HCT116 (cell line): ENCODE measurements around the gene TFPI2.

Experiments used
- ATF3 ChIP-seq: IDR thresholded peaks from 2 replicates; pipeline ENCODE4 v1.6.1; 2012
- CTCF ChIP-seq, 3 experiments: fragments of 200-600 bp in 1 of 3; sonication (generic) in 1 of 3; IDR thresholded peaks in 2 of 3; conservative IDR thresholded peaks in 1 of 3; 2 replicates each; pipeline ENCODE4 v1.5.1; 2012 to 2017; ENCODE audit warnings: low read depth in 2 of 3, low read length in 2 of 3, antibody characterized with exemption in 1 of 3, borderline replicate concordance in 1 of 3, control low read depth in 1 of 3, mild to moderate bottlenecking in 1 of 3, mixed read lengths in 1 of 3, mixed run types in 1 of 3, moderate library complexity in 1 of 3; ENCODE audit not compliant: insufficient read depth in 1 of 3
- ELF1 ChIP-seq: IDR thresholded peaks from 2 replicates; pipeline ENCODE4 v1.6.1; 2012; ENCODE audit warnings: low read depth, borderline replicate concordance
- EZH2 ChIP-seq: fragments of 200-600 bp; sonication (generic); IDR thresholded peaks from 2 replicates; pipeline ENCODE4 v1.6.1; 2017; ENCODE audit warnings: antibody characterized with exemption, mixed run types
- JUND ChIP-seq: IDR thresholded peaks from 2 replicates; pipeline ENCODE4 v1.6.1; 2012
- POLR2A ChIP-seq: IDR thresholded peaks from 2 replicates; pipeline ENCODE4 v1.7.0; 2011; ENCODE audit warnings: borderline replicate concordance; ENCODE audit not compliant: insufficient read depth, insufficient read length; ENCODE audit errors: extremely low read depth
- POLR2AphosphoS5 ChIP-seq: IDR thresholded peaks from 2 replicates; pipeline ENCODE4 v1.6.1; 2011; ENCODE audit warnings: mild to moderate bottlenecking, low read depth, low read length, moderate library complexity
- RAD21 ChIP-seq: IDR thresholded peaks from 2 replicates; pipeline ENCODE4 v1.6.1; 2012; ENCODE audit warnings: low read depth, mild to moderate bottlenecking
- SIN3A ChIP-seq: IDR thresholded peaks from 2 replicates; pipeline ENCODE4 v1.6.1; 2012; ENCODE audit warnings: low read depth
- SP1 ChIP-seq: IDR thresholded peaks from 2 replicates; pipeline ENCODE4 v1.6.1; 2012; ENCODE audit warnings: low read depth

- TF ChIP-seq POLR2AphosphoS5 (no peak), SP1 (no peak), EZH2 (no peak), CTCF (IDR thresholded peaks at IDR 0.05 in 2 of 3, conservative IDR thresholded peaks at IDR 0.05 in 1 of 3; ENCODE audit: borderline replicate concordance in 1 of 3, insufficient read depth in 1 of 3, low read depth in 2 of 3, low read length in 2 of 3) (no peak), JUND (no peak), RAD21 (no peak), POLR2A (no peak), ELF1 (no peak), ATF3 (no peak), SIN3A (no peak)
These were observed 30.3 kb downstream of the TFPI2 start for GRCh38 chr7:93860261-93860660.
